ENCODE measurements around the gene EPB42. TPM values are rescaled to one million over a fixed set of nuclear protein-coding genes. Genes with fewer than 3 reads are reported as not detected.

The EPB42 gene
- total RNA-seq, 6 experiments from 2014 or later = 0.20 to 3.4 (median 0.64) TPM; not detected in 3

GRCh38 chr15:43193710-43194109, 27.1 kb downstream of the EPB42 start:
- TF ChIP-seq CTCF (IDR thresholded peaks at IDR 0.05) = no peak
- TF ChIP-seq POLR2A (IDR thresholded peaks at IDR 0.05) = no peak
- Histone ChIP-seq H3K9me3 (no peaks in the 10 kb centered on the region), H3K36me3 (peaks cover 5 to 73% (median 24%) of the 10 kb centered on the region in 4 donors), H3K4me1 (no peaks in the 10 kb centered on the region), H3K27ac (no peak overlapping the region), H3K27me3 (no peaks in the 10 kb centered on the region), H3K4me3 (no peak overlapping the region)
- intact Hi-C loops (cut with DNase I) = no loop called here
- no peak for ATAC-seq
- 100% methylated on average over 2 of the region's 2 CpGs for WGBS (ENCODE audit: insufficient coverage, low coverage, low lambda C conversion rate, missing lambda C conversion rate)
- no peak for DNase-seq

GRCh38 chr15:43190178-43190577, 30.6 kb downstream of the EPB42 start:
- ATAC-seq (peak in 3 of 4 donors; percentile 19 to 46 (median 25)), DNase-seq (peak; percentile 61 to 75 (median 67))
- intact Hi-C loops (cut with DNase I) = no loop called here
- TF ChIP-seq CTCF (IDR thresholded peaks at IDR 0.05) (no peak), POLR2A (IDR thresholded peaks at IDR 0.05) (no peak)
- H3K4me3 ChIP-seq = no peak overlapping the region
- WGBS (ENCODE audit: insufficient coverage, low coverage, low lambda C conversion rate, missing lambda C conversion rate) = 38% methylated on average over 1 of the region's 1 CpG
- H3K4me1 ChIP-seq = peaks cover 0 to 7% (median 3%) of the 10 kb centered on the region in 4 donors
- peaks cover 5 to 57% (median 24%) of the 10 kb centered on the region in 4 donors for H3K36me3 ChIP-seq
- no peak overlapping the region for H3K27ac ChIP-seq
- H3K9me3 ChIP-seq = no peaks in the 10 kb centered on the region
- H3K27me3 ChIP-seq = no peaks in the 10 kb centered on the region

- no peaks in the 10 kb centered on the region for H3K27me3 ChIP-seq
- H3K4me1 ChIP-seq = peaks cover 0 to 7% (median 3%) of the 10 kb centered on the region in 4 donors
- DNase-seq (no peak), ATAC-seq (no peak)
- intact Hi-C loops (cut with DNase I) = no loop called here
- H3K4me3 ChIP-seq = no peak overlapping the region
- no peak overlapping the region for H3K27ac ChIP-seq
- H3K9me3 ChIP-seq = no peaks in the 10 kb centered on the region
- peaks cover 5 to 48% (median 19%) of the 10 kb centered on the region in 4 donors for H3K36me3 ChIP-seq
- TF ChIP-seq CTCF (IDR thresholded peaks at IDR 0.05) (no peak), POLR2A (IDR thresholded peaks at IDR 0.05) (no peak)
- 61% methylated on average over 2 of the region's 2 CpGs for WGBS (ENCODE audit: insufficient coverage, low coverage, low lambda C conversion rate, missing lambda C conversion rate)
Observed at GRCh38 chr15:43189296-43189695, 31.5 kb downstream of the EPB42 start.

- intact Hi-C loops (cut with DNase I) = no loop called here
- Histone ChIP-seq H3K27me3 (no peaks in the 10 kb centered on the region), H3K9me3 (no peaks in the 10 kb centered on the region), H3K4me3 (no peak overlapping the region), H3K27ac (no peak overlapping the region), H3K4me1 (peaks cover 0 to 7% (median 3%) of the 10 kb centered on the region in 4 donors), H3K36me3 (peaks cover 5 to 32% (median 13%) of the 10 kb centered on the region in 4 donors)
- no peak for DNase-seq
- 75% methylated on average over 2 of the region's 2 CpGs for WGBS (ENCODE audit: insufficient coverage, low coverage, low lambda C conversion rate, missing lambda C conversion rate)
- TF ChIP-seq CTCF (IDR thresholded peaks at IDR 0.05) = peak; percentile 43 to 59 (median 58)
- TF ChIP-seq POLR2A (IDR thresholded peaks at IDR 0.05) = no peak
- no peak for ATAC-seq
Observed at GRCh38 chr15:43187544-43188155, 33.2 kb downstream of the EPB42 start.

Data from right lobe of liver (tissue), 6 donors.